ENCODE results near the gene MYRFL.
A peak's percentile ranks its signal among the peaks of the same experiment; 100 is the strongest.

The MYRFL gene

GRCh38 chr12:69935651-69936100 lies 110.6 kb downstream of the MYRFL start:
- no peak for DNase-seq

DNA sequence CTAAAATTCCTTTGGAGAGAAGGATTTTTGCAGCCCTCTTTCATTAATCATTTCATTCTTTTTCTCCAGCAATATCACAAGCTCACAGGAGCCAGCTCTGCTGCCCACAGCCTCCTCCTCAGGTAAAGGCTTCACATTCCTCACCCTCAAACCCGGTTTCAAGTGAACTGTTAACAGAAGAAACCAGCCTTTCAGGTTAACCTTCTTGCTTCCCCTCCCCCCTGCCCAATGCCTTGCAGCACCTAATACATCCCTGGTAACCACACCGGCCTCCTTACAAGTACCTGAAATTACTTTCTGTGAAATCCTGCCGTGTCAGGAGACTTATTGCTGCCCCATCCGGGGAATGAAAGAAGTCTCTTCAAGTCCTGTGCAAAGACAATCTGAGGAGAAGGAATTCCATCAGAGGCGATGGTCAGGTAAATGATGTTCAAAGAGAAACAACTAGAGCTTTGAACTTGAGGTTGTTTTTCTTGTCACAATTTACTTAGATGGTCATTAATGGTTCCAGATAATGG lies 111.2 kb downstream of the MYRFL start:
- DNase-seq = no peak

- DNase-seq = no peak
Measured at GRCh38 chr12:69936766-69937165, 111.7 kb downstream of the MYRFL start.

DNA sequence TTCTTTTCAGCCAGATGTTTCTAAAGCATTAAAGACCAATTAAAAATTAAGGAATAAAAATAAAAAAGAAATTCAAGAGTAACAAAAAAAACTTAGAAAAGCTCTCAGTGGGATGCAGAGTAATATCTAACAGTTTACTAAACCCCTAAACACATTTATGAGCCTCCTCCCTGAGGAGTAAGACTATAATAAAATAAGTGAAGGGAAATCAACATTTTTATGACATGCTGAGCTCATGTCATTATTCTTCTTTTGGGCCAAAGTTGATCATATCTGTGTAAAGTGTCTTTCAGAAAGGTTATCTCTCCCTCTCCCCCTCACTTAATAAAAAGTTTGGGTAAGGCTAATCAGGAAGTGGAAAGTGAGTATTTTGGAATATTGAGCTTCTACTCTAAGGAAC lies 122.1 kb downstream of the MYRFL start:
- DNase-seq = no peak

- DNase-seq = no peak
Measured at GRCh38 chr12:69947897-69948296, 122.9 kb downstream of the MYRFL start.

DNA sequence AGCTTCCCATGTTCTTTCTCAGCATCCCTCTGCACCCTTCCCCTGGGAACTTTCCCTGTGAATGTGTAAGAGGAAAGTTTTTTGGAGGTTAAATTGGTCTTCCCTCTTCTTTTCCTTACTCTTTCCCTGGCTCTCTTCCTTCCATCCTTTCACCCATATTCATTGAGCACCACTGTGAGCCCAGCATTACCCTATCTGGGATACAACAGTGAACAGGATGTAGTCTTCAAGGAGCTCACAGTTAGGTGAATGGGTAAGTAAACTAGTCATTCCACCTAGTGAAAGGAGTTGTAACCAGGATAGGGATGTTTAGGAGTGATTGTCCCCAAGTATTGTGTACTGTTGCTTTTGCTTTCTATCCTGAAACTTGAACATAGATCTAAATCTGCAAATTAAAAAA lies 123.8 kb downstream of the MYRFL start:
- DNase-seq = no peak

DNA sequence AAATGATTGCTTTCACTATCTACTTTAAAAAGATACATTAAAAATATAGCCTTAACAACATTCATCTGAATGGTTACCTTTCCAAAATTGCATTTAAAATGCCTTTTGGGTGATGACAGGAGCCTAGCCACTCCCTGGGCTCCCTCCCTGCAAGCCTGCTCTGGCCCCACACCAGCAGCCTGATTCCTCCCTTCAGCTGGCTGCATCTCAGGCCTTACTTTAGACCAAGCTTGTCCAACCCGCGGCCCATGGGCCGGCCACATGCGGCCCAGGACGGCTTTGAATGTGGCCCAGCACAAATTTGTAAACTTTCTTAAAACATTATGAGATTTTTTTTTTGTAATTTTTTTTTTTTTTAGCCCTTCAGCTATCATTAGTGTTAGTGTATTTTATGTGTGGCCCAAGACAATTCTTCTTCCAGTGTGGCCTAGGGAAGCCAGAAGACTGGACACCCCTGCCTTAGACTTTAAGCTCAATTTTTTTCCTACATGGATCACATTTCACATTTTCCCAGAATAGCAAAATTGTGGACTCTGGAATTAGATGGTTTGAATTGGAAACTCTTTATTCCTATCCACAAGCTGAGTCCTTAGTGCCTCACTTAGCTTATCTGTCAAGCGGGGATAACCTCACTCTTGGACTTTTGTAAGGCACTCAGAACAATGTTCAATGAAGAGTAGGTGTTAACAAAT lies 124.4 kb downstream of the MYRFL start:
- no peak for DNase-seq

- DNase-seq = no peak
Measured at GRCh38 chr12:69951108-69951507, 126.1 kb downstream of the MYRFL start.

DNA sequence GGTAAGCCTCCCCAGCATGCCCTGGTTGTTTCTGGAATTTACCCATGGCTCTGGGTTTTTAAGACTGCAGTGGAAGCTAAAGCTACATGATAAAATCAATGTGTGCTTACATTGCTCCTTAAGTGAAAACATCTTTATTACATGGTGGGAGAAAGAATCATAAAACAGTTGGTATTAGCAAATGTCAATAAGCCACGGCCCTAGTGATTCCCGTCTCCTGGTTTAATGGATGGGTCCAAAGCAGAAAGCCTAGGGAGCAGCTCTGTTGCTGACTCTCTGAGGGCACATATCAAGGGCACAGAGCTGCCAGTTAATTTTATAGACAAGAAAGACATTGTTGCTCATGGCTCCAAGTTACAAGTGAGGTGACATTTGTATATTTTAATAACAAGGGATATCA lies 127.9 kb downstream of the MYRFL start:
- DNase-seq = no peak

DNA sequence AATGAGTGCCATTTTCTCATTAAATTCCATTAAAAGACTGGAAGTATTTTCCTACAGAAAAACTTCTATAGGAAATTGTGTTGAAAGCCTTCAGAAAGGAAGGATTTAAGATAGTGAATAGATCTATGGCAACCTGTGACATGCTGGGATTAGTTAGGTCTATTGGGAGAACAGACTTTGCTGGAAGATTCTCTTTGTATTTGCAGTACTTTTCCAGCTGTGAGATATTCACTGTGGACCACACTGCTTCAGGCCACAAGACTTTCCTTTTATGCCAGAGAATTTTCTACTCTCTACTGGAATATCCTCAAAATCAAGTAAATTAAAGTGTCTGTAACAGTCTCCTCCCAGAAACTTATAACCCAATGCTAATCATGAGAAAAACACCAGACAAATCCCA lies 136.2 kb downstream of the MYRFL start:
- no peak for DNase-seq

- DNase-seq = no peak
Measured at GRCh38 chr12:69966409-69966808, 141.4 kb downstream of the MYRFL start.

- no peak for DNase-seq
Measured at GRCh38 chr12:69966839-69967238, 141.8 kb downstream of the MYRFL start.

DNA sequence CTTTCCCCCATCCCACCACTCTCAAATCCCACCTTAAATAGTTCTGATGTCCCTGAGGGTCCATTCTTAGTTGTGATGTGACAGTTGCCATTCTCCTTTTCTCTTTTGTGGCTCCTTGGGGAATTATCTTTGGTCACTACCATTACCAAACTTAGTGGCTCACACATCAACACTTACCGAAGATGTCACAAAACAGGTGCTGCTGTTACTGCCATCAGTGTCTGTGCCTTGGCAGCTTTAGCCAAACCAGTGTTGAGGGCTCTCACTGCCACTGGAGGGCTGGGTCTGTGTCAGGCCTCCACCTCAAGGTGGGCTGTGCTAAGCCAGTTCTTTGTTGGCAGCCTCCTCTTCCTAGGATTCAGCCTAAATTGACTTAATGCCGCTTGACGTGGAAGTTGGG lies 144.0 kb downstream of the MYRFL start:
- no peak for DNase-seq

DNA sequence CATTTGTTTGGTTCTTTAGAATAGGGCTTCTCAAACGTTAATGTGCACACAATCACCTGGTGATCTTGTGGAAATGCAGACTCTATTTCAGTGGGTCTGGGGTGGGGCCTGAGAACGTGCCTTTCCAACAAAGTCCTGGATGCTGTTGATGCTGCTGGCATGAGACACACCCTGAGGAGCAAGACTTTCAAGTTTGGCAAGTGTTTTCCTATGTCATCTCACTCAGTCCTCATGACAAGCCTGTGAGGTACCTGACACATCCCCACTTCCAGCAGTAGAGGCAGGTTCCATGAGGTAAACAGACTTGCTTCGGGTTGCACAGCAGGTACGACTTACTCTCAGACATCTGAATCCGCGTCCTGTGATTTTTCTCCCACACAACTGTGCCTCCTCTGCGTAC lies 147.1 kb downstream of the MYRFL start:
- no peak for DNase-seq

DNA sequence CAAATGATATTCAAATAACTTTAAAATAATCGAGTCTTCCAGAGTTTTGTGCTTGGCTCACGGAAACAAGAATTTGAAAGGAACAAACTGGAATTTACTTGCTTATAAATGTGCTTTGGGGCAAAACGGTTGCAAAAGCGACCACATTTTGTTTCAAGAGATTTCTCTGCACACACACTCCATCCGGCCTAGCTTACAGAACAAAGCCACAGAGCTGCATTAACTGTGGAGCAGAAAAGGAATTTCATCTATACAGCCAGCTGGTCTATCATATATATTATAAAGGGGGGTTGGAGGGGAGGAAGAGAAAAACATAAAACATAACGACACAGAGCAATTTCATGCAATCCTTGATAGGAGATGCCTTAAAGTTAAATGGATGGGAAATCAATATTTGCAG lies 153.0 kb downstream of the MYRFL start:
- DNase-seq = no peak

DNA sequence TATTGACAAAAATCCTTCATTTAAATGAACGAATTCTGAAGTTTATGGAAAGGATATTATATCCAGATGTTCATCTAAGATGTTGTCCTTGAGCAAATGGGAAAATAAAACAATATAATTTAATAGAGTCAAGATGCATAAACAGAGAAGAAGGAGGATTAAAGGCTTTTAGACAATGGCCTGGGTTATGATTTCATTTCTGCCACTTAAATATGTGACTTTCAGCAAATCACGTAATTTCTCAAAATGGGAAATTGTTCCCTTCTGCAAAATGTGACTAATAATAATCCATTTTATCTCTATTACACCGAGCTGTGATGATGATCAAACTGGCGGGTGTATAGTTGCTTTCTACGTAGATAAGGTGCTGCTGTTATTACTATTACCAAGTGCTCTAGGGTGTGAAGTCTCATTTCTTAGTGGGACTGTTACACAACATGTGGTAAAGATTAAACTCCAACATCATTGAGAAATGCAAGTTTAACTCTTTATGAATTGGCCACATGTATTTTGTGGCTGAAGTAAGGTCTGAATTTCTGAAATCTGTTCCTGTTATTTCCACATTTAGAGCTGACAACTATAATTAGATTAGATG lies 157.0 kb downstream of the MYRFL start:
- DNase-seq = no peak

DNA sequence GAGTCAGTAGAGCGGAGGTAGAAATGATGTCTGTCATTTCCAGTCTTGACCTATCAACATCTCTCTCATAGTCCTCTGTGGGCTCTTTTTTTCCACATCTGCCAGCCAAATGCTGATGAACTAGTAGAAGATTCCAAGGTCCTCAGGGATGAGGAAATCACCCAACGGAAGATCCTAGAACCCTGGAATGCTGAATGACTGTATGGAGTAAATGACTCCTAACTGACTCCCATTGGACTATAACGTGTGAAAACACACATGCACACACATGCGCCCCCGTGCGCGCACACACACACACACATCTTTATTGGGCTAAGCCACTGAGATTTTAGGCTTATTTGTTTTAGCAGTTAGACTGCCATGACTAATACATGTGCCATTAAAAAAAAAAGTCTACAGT lies 159.2 kb downstream of the MYRFL start:
- no peak for DNase-seq

DNA sequence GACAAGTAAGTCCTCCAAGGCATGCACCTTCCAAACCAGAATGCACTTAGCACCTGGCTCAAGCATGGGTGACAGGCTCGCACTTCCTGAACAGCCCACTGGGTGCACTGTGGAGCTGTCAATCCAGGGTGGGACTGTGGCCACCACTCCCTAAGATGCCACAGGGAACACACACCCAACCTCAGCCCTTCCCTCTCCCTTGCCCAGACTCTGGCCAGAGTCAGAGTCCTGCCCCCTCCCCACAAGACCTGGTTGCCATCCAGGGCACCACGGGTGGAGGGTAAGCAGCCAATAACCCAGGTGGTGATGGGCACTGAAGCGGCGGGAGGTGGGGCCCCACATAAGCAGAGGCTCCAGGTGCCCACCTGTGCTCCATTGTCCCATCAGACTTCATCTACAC lies 160.6 kb downstream of the MYRFL start:
- peak; percentile 6 for DNase-seq

- DNase-seq = no peak
Measured at GRCh38 chr12:69986114-69986513, 161.1 kb downstream of the MYRFL start.

DNA sequence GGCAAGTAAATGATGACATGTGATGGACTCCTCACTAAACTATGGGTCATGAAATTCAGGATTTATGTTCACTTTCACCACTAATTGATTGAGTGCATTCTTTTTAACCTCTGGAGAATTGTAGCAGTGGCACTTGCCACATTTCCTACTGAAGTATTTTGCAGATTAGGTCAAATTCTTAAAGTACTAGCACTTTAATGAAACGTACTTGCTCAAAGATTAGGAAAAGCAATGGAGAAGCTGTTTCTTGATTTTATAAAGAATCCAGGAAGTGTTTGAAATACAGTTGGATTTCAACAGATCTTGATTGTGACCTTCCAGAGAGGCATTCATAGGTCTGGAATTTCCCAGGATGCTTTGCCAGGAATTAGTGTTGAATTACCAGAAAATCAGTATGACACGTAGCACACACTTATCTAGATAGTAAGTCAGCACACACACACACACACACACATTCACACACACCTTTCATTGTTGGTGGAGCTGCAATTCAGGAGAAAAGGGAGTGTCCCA lies 162.6 kb downstream of the MYRFL start:
- DNase-seq = no peak

- DNase-seq = no peak
Measured at GRCh38 chr12:69988481-69989321, 163.7 kb downstream of the MYRFL start.

- no peak for DNase-seq
Measured at GRCh38 chr12:69991690-69992288, 166.8 kb downstream of the MYRFL start.

GRCh38 chr12:69993433-69993832 lies 168.4 kb downstream of the MYRFL start:
- no peak for DNase-seq

Measured in stimulated activated CD4-positive, alpha-beta T cell treated with anti-CD3 and anti-CD28 coated beads, Interleukin-1b, Interleukin-23, amount 100 ng/mL, for 48 hours (primary cell).